NCI-H2081 treated with DMSO at 0.1 percent for 48 hours (cell line): Measurements from ENCODE around the gene ANKRD40.
"Not testable (repeated sequence)": the region's sequence is repeated elsewhere in the genome, so short reads cannot be mapped to it uniquely, and the experiment has no call there.

Experiments used
- DNase-seq: peaks from one replicate; lab custom pipeline; 2025; lab: John Stamatoyannopoulos, UW

Gene ANKRD40

GRCh38 chr17:50686494-50687199, 21.1 kb downstream of the ANKRD40 start:
- DNase-seq = no peak

DNA sequence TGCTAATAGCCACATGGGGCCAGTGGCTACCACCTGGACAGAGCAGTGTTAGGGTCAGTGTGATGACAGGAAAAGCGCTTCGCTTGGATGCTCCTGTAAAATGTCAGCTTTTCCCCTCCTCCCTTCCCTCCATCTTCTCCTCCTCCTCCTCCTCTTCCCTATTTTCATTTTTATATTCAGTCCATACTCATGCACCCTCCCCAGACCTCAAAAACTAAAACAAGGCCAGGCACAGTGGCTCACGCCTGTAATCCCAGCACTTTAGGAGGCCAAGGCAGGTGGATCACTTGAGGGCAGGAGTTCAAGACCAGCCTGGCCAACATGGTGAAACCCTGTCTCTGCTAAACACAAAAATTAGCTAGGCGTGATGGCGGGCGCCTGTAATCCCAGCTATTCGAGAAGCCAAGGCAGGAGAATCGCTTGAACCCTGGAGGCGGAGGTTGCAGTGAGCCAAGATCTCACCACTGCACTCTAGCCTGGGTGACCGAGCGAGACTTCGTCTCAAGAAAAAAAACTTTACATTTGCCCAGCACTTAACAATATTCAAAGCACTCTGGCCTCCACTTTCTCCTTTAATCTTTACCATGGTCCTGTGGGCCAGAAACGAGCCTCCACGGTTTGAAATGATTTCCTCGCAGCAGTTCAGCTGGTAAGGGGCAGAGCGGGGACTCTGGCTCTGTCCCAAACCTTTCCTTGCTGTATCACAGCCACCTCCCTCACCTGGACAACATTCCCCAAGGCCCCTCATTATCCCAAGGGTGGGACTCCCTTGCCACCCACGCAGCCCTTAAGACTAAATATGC, 21.8 kb downstream of the ANKRD40 start:
- DNase-seq = no peak

DNA sequence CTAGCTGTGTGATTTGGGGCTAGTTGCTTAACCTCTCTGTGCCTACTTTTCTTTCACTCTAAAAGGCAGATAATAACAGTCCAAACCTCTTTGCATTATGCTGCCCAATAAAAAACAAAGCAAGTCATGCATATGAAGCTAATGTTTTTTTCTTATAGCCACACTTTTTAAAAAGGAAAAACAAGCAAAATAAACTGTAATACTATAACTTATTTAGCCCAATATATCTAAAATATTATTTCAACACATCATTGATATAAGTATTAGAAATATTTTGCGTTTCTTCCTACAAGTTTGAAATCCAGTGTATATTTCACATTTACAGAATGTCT, 22.4 kb downstream of the ANKRD40 start:
- no peak for DNase-seq

DNA sequence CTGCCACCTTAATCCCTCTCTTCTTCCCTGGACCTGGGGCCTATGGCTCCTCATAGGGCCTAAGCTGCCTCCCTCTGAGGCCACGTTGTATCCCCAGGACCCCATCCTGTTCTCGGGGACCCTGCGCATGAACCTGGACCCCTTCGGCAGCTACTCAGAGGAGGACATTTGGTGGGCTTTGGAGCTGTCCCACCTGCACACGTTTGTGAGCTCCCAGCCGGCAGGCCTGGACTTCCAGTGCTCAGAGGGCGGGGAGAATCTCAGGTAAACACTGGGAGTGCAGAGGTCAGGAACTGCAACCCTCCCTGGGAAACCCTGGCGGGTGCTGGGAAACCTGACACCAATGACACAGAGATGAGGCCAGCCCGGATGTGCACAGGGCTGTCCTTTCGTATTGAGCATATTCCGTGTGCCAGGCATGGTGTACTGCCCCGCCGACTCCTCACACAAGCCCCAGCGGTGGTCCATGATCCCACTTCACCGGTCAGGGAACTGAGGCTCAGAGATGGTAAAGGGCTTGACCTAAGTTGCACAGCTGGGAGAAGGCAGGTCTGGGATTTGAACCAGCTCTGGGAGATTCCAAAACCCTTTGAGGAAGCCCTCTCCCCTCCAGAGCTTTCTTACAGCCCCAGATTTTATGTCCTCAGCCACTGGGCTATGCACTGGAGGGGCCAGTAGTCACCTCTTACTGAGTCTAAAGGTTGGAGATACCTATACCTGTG, 22.9 kb downstream of the ANKRD40 start:
- no peak for DNase-seq

DNA sequence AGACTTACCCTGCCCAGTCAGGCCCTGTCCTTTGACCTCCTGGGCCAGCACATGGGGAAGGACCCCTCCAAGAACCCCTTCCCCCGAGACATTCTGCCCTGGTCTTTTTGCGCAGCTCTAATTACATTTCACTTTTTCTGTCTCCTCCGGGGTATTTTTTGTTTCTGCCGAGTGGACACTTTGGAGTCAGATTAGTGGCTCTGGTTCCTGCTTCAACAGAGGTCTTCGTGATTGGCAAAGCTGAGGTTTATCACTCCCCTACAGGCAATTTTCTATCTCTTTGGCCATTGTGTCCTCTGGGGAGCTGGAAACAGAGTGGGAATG, 23.5 kb downstream of the ANKRD40 start:
- DNase-seq = no peak

DNA sequence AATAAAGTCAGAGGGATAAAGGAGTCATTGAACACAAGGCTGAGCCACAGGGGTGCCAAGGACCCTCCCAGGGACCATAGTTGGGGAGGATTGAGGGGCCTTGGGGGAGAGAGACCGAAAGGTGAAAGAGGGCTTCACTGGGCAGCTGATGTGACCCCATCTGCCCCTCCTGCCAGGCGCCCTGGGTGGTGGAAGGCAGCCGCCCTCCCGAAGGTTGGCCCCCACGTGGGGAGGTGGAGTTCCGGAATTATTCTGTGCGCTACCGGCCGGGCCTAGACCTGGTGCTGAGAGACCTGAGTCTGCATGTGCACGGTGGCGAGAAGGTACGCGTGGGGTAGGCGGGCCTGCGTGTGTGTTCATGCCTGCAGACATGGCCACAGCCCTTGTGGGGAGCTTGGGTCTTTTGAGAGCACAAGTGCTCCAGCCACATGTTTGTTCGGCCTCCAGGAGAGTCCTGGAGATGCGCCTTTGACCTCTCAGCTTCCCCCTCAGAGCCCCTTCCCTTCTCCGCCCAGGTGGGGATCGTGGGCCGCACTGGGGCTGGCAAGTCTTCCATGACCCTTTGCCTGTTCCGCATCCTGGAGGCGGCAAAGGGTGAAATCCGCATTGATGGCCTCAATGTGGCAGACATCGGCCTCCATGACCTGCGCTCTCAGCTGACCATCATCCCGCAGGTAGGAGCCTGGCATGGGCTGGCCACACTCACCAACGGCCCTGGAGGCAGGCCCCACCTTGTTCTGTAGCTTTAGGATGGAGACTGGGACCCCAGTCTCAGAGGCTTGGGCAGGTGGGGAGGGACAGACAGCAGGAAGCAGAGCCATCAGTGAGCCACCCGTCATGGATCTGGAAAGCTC, 24.1 kb downstream of the ANKRD40 start:
- DNase-seq = no peak

GRCh38 chr17:50682938-50683337, 24.8 kb downstream of the ANKRD40 start:
- no peak for DNase-seq

DNA sequence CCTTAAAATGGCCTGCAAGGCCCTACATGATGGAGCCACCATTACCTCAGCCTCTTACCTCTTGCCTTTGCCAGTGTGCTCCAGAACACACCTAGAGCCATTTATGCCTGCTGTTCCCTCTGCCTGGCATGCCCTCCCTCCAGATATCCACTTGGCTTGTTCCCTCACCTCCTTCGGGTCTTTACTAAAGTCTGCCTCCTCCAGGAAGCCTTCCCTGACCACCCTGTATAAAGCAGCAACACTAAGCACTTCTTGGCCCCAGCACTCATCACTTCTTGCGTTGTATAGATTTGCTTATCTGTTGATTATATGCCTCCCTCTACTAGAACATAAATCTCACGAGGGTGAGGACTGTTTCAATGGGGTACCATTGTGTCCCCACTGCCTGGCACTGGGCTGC, 25.3 kb downstream of the ANKRD40 start:
- no peak for DNase-seq

GRCh38 chr17:50681263-50682200, 26.2 kb downstream of the ANKRD40 start:
- no peak for DNase-seq

GRCh38 chr17:50680543-50681262, 27.0 kb downstream of the ANKRD40 start:
- DNase-seq = not testable (repeated sequence)

DNA sequence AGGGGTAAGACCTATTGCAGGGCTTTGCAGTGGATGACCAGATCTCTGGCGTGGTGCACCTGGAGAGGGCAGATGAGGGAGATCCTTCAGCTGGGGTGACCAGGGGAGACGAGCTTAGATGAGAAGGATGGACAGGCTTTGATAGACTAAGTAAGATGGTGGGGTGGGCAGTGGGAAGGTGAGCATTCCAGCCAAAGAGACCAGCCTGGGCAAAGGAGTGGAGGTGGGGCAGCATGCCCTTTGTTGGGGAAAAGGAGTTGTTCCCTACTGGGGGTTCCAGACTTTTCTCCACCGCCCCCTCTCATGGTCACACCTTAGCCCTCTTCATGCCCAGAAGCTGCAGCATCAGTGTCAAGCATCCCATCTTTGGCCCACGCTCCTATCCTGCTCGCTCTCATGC, 27.6 kb downstream of the ANKRD40 start:
- DNase-seq = no peak

DNA sequence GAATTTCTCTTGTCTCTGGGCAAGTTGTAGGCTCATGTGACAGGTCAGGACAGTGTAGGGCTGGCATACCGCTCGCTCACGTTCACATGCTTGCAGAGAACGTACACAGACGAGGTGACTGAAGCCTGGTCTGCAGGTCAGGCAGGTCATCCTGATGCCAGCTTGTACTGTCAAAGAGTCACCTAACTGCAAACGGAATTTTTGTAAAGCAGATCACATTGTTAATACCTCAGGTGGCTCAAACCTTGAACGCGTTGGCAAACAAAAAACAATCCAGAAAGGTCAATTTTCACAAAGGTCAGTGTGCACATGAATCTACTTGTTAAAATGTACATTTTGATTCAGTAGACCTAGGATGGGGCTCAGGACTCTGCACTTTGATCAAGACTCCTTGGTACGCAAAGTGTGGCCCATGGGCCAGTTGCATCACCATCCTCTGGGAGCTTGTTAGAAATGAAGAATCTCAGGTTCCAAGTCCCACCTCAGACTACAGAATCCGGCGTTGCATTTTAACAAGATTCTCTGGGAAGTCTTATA, 28.6 kb downstream of the ANKRD40 start:
- DNase-seq = no peak

- no peak for DNase-seq
Measured at GRCh38 chr17:50677851-50678375, 29.8 kb downstream of the ANKRD40 start.

- DNase-seq = no peak
Measured at GRCh38 chr17:50676065-50676975, 31.4 kb downstream of the ANKRD40 start.

DNA sequence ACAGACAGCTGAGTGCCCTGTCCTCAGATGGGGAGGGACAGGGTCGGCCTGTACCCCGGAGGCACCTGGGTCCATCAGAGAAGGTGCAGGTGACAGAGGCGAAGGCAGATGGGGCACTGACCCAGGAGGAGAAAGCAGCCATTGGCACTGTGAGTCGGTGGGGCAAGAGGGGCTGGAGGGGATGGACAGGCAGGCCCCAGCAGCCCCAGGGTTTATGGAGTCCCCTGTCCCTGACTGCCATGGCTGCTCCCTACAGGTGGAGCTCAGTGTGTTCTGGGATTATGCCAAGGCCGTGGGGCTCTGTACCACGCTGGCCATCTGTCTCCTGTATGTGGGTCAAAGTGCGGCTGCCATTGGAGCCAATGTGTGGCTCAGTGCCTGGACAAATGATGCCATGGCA, 32.1 kb downstream of the ANKRD40 start:
- DNase-seq = no peak

DNA sequence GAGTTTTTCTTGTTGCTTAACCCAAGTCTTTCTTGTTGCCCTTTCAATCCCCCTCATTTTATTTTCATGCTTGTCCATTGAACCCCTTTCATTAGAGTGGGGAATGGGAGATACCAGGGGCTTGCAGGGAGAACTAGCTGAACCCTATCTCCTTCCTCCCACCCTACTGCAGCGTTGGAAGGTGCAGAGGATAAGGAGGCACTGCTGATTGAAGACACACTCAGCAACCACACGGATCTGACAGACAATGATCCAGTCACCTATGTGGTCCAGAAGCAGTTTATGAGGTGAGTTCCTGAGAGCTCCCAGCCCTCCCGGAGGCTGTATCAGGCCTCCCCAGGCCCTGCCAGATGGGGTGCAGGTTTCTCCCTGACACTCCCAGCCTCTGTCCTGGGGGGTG, 32.5 kb downstream of the ANKRD40 start:
- DNase-seq = no peak

DNA sequence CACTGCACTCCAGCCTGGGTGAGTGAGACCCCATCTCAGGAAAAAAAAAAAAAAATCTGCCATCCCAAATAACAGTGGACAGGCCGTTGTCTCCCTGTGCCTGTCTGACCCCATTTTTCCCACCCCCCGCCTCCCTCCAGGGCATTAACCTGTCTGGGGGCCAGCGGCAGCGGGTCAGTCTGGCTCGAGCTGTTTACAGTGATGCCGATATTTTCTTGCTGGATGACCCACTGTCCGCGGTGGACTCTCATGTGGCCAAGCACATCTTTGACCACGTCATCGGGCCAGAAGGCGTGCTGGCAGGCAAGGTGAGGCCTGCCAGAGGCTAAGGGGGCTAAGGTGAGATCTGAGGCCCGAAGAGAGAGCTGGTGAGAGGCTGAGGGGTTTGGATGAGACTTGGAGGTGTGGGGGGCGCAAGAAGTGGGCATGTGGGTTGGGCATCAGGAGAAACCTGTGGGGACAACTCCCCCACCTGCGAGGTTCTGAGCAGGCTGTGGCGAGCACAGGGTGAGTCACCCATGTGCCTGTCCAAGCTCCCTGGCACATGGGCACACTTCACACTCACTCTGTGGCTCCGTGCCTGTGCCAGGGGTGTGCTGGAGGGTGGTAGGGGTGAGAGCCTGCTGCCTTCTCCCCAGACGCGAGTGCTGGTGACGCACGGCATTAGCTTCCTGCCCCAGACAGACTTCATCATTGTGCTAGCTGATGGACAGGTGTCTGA, 34.7 kb downstream of the ANKRD40 start:
- DNase-seq = no peak

DNA sequence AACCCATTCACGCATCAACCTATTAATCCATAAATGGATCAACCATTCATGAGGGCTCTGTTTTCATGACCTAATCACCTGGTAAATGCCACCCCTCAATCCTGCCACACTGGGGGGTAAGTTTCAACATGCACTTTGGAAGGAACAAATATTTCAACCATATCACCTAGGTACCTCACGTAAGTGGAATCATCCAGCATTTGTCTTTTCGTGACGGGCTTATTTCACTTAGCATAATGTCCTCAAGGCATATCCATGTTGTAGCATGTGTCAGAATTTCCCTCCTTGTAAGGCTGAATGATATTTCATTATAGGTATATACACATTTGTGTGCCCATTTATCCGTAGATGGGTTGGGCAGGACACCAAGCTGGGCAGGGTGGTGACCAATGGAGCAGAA, 35.6 kb downstream of the ANKRD40 start:
- DNase-seq = no peak
